ENCODE results near the gene ECI2.

- TF ChIP-seq CTCF (IDR thresholded peaks at IDR 0.05) (no peak), POLR2A (IDR thresholded peaks at IDR 0.05) (no peak)
These were observed 34.7 kb downstream of the ECI2 start for GRCh38 chr6:4100655-4101054.

Measured in heart left ventricle (tissue), 13 donors.